Right lobe of liver (tissue), 6 donors: ENCODE data around the gene PSEN2. TPM values are rescaled to one million over a fixed set of nuclear protein-coding genes. Genes with fewer than 3 reads are reported as not detected.
A peak's percentile ranks its signal among the peaks of the same experiment; 100 is the strongest.

Source experiments
- ATAC-seq, 4 donors: fragments of 200-7000 bp; cut with Tn5 transposase; one replicate each; pipeline ENCODE4 v1.9.1; 2020; ENCODE audit warnings: mild to moderate bottlenecking in 4 of 4, moderate library complexity in 4 of 4
- DNase-seq, 3 donors: peaks; one replicate each; pipeline ENCODE4 v3.0.0-alpha.2; 2020
- H3K27ac ChIP-seq, 3 donors: fragments of 200-600 bp; one replicate each; pipeline ENCODE4 v1.8.0; 2022
- H3K27me3 ChIP-seq, 2 donors: fragments of 200-600 bp; one replicate each; pipeline ENCODE4 v1.8.0; 2022
- H3K36me3 ChIP-seq, 4 donors: fragments of 200-600 bp; sonication (generic) in 1 of 4; one replicate each; pipeline versions ENCODE4 v1.5.1 to v1.8.0; 2017 to 2022; ENCODE audit warnings: control low read depth in 1 of 4
- H3K4me1 ChIP-seq, 4 donors: fragments of 200-600 bp; sonication (generic) in 1 of 4; one replicate each; pipeline versions ENCODE4 v1.5.1 to v1.8.0; 2017 to 2022; ENCODE audit warnings: control low read depth in 1 of 4
- H3K4me3 ChIP-seq, 3 donors: fragments of 200-600 bp; one replicate each; pipeline ENCODE4 v1.8.0; 2022
- H3K9me3 ChIP-seq, 4 donors: fragments of 200-600 bp; sonication (generic) in 1 of 4; one replicate each; pipeline versions ENCODE4 v1.5.1 to v1.8.0; 2017 to 2022; ENCODE audit warnings: control low read depth in 1 of 4
- POLR2A ChIP-seq: fragments of 450-650 bp; IDR thresholded peaks from one replicate; pipeline ENCODE4 v1.6.1; 2017; ENCODE audit warnings: antibody characterized with exemption, mild to moderate bottlenecking
- WGBS: methylation state at CpG from one replicate; pipeline ENCODE4 v1.1.6; 2018; ENCODE audit warnings: low coverage, low lambda C conversion rate; ENCODE audit not compliant: insufficient coverage; ENCODE audit errors: missing lambda C conversion rate; 5-methylcytosine and 5-hydroxymethylcytosine counted together
- intact Hi-C, 2 donors: fragments of 100-400 bp; cut with DNase I; formaldehyde crosslinking; loops; one replicate each; pipeline versions ENCODE4 v1.11.2 to v1.14.1; 2022
- total RNA-seq, 6 experiments: library from RNA; depleted of rRNA in 2 of 6; stranded (reverse); fragments of >200 nt in 2 of 6; fragmentation: NEBNext Ultra II Directional in 3 of 6; extraction: Animal tissue kit (Norgen Biotek cat#: 25700) in 3 of 6; gene quantifications; one replicate each; pipeline versions ENCODE4 v1.1.0 to v1.2.4, GENCODE V29; 2016 to 2023
- TF ChIP-seq, protein P1 (sequence below), 4 donors: fragments of 200-600 bp in 3 of 4; fragments of 450-650 bp in 1 of 4; IDR thresholded peaks; one replicate each; pipeline versions ENCODE4 v1.5.1 to v1.8.0; 2016 to 2022; ENCODE audit warnings: antibody characterized with exemption in 4 of 4, mild to moderate bottlenecking in 2 of 4
- donor health status: DM: no; HTN: yes; CAD: no.
- donor health status: DM: no; HTN: no; CAD: no.
- donor health status: DM: no; HTN: no; CAD: no.
- donor health status: DM: no; HTN: yes; CAD: no.
- donor health status: DM: no; HTN: yes; CAD: no.

PSEN2 gene
- total RNA-seq, 6 experiments from 2014 or later, result 11.8 to 22.7 (median 15.7) TPM

DNA sequence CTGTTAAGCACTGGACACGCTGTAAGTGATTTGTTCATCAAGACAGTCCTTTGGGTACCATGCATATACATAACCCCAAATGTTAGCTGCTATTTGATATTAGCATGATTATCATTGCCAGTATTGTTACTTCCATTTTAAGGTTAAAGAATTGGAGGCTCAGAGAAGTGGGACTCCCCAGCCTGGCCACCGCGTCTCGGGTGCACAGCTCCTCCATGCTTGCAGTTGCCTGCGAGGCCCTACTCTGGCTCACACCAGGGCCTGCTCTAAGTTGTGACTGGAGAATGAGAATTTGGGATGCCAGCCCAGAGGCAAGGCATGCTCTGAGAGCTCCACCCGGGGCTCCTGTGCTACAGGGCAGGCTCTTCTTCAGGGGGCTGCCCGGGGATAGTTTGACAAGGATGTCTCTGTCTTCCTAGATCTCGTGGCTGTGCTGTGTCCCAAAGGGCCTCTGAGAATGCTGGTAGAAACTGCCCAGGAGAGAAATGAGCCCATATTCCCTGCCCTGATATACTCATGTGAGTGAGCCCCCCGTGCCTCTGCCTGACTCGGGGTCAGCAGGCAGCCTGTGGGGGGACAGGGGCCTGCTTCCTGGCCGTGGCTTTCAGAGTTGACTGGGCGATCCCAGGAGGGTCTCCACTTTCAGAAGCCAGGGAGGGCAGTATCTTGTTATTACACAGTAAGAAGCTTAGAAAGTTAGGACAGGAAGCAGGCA lies 19.4 kb downstream of the PSEN2 start:
- H3K36me3 ChIP-seq, result peaks cover 0 to 4% (median 1%) of the 10 kb centered on the region in 4 donors
- WGBS, result 100% methylated on average over 3 of the region's 12 CpGs
- no peaks in the 10 kb centered on the region for H3K4me1 ChIP-seq
- H3K27me3 ChIP-seq, result no peaks in the 10 kb centered on the region
- intact Hi-C loops, result no loop called here
- H3K4me3 ChIP-seq, result no peak overlapping the region
- no peaks in the 10 kb centered on the region for H3K9me3 ChIP-seq
- H3K27ac ChIP-seq, result no peak overlapping the region
- ATAC-seq (no peak), DNase-seq (no peak)
- TF ChIP-seq, protein P1, sequence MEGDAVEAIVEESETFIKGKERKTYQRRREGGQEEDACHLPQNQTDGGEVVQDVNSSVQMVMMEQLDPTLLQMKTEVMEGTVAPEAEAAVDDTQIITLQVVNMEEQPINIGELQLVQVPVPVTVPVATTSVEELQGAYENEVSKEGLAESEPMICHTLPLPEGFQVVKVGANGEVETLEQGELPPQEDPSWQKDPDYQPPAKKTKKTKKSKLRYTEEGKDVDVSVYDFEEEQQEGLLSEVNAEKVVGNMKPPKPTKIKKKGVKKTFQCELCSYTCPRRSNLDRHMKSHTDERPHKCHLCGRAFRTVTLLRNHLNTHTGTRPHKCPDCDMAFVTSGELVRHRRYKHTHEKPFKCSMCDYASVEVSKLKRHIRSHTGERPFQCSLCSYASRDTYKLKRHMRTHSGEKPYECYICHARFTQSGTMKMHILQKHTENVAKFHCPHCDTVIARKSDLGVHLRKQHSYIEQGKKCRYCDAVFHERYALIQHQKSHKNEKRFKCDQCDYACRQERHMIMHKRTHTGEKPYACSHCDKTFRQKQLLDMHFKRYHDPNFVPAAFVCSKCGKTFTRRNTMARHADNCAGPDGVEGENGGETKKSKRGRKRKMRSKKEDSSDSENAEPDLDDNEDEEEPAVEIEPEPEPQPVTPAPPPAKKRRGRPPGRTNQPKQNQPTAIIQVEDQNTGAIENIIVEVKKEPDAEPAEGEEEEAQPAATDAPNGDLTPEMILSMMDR (IDR thresholded peaks at IDR 0.05), result no peak
- TF ChIP-seq POLR2A, result no peak

DNA sequence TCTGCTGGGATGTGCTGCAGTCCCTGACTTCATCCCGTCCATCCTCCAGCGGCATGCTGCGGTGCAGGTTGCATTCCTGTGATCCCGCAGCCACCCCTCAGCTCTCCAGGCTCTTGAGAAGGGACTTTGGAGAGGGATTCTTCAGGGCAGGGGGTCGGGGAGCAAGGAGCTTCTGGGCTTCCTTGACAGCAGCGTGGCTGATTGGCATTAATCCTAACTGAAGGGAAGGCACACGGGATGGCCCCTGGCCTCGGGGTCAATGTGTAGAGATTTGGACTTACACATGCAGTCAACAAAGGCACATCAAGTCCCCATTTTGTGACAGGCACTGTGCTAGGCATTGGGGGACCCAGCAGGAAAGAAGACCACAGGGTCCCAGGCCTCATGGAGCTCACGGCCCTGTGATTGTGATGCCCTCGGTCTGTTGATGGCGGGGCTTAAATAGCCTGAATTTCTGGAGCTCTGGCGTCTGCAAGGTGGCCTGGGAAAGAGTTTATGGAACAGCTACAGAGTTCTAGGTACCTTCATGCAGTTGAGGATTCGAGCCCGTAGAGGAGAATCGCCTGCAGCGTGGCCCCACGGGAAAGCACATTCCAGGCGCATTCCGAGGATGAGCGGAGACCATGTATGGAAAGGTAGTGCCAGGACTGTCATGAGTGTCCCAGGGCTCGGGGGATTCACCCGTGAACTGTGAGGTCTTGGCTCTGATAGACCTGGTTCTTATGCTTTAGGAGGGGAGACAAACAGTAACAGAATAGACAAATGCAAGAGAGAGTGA lies 20.1 kb downstream of the PSEN2 start:
- no peaks in the 10 kb centered on the region for H3K27me3 ChIP-seq
- TF ChIP-seq POLR2A, result no peak
- TF ChIP-seq, protein P1 (IDR thresholded peaks at IDR 0.05), result no peak
- DNase-seq (no peak), ATAC-seq (no peak)
- no peak overlapping the region for H3K4me3 ChIP-seq
- intact Hi-C loops, result no loop called here
- no peak overlapping the region for H3K27ac ChIP-seq
- no peaks in the 10 kb centered on the region for H3K4me1 ChIP-seq
- peaks cover 0 to 4% (median 1%) of the 10 kb centered on the region in 4 donors for H3K36me3 ChIP-seq
- 92% methylated on average over 8 of the region's 22 CpGs for WGBS
- H3K9me3 ChIP-seq, result no peaks in the 10 kb centered on the region

DNA sequence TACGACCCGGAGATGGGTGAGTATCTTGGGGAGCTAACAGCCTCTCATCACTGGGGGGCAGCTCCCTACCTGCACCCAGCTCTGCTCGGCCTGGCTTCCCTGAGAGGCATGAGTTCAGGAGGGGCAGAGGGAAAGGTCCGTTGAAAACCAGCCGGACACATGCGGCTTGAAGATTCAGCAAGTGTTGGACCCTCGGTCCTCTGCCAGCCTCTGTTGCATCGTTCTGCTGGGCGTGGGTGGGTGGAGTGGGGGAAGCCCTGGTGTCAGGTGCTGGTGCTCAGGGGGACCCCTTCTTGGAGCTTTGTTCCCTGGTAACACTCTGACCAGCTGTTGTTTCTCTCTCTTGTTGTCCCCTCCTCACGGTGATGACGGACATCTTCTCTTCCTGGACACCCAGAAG lies 20.9 kb downstream of the PSEN2 start:
- intact Hi-C loops, result no loop called here
- WGBS, result no CpG with 5 or more reads among the region's 11 CpGs
- peak in 1 of 3 donors; percentile 28 for DNase-seq
- no peak for TF ChIP-seq POLR2A
- no peaks in the 10 kb centered on the region for H3K27me3 ChIP-seq
- peaks cover 0 to 4% (median 0%) of the 10 kb centered on the region in 4 donors for H3K36me3 ChIP-seq
- no peaks in the 10 kb centered on the region for H3K9me3 ChIP-seq
- H3K4me1 ChIP-seq, result no peaks in the 10 kb centered on the region
- H3K27ac ChIP-seq, result no peak overlapping the region
- no peak for ATAC-seq
- no peak overlapping the region for H3K4me3 ChIP-seq

DNA sequence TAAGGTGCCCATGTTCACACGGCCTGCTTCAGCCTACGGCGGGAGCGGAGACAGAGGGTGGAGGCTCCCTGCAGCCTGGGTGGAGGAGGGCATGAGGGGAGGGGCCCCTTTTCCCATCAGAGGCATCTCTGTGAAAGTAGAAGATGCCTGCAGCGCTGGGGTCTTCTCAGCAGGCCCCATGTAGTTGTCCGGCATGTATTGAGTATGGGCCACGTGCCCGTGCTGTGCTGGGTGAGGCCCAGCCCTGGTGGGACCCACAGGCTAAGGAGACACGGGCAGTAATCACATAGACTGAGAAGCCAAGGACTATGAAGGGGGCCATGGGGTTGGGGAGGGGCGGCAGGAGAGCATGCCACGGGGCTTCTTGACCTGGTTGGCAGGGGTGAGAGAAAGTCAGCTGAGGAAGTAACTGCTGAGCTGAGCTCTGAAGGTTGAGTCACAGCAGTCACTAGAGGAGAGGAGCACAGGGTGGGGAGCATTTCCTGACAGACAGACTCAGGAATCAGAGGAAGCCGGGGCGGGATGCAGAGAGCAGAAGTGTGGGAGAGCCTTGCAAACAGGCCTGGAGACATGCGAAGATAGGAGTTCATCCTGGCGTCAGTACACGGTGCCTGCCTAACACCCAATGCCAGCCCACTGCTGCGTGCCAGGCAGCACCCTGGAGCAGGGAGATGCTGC lies 21.6 kb downstream of the PSEN2 start:
- no peak overlapping the region for H3K27ac ChIP-seq

More for the DNA sequence above, 21.6 kb downstream of the PSEN2 start:
- H3K36me3 ChIP-seq, result peaks cover 0 to 4% (median 0%) of the 10 kb centered on the region in 4 donors
- intact Hi-C loops, result no loop called here
- H3K9me3 ChIP-seq, result no peaks in the 10 kb centered on the region
- no peak for TF ChIP-seq POLR2A
- TF ChIP-seq, protein P1 (IDR thresholded peaks at IDR 0.05), result no peak
- WGBS, result 88% methylated on average over 9 of the region's 17 CpGs
- H3K27me3 ChIP-seq, result no peaks in the 10 kb centered on the region
- no peak overlapping the region for H3K4me3 ChIP-seq
- DNase-seq, result peak in 1 of 3 donors; percentile 53
- ATAC-seq, result peak; percentile 65 to 82 (median 78)
- H3K4me1 ChIP-seq, result no peaks in the 10 kb centered on the region
